A673 (cell line): Measurements from ENCODE around the gene MEGF8. TPM values are rescaled to one million over a fixed set of nuclear protein-coding genes. Genes with fewer than 3 reads are reported as not detected.

Source experiments
- BruUV-seq: library from RNA; stranded (reverse); fragments of 400-500 nt; replicated peaks from 2 replicates; lab custom pipeline; 2021; lab: Mats Ljungman, UMichigan
- CTCF ChIA-PET: fragments of 300-600 bp; sonication (Branson Sonifier 250); formaldehyde crosslinking; loops from one replicate; lab custom pipeline; 2022; ENCODE audit warnings: antibody characterized with exemption; lab: Charles Lee
- POLR2A ChIA-PET: fragments of 300-600 bp; sonication (Branson Sonifier 250); formaldehyde crosslinking; loops from one replicate; lab custom pipeline; 2022; ENCODE audit warnings: antibody characterized with exemption; ENCODE audit not compliant: low non-redundant PET; lab: Charles Lee
- DNase-seq: peaks from one replicate; pipeline ENCODE4 v3.0.0-alpha.2; 2015; ENCODE audit warnings: low spot score
- H3K27ac ChIP-seq: fragments of 200-600 bp; sonication (generic); 2 replicates; pipeline ENCODE4 v1.5.1; 2016; ENCODE audit warnings: mixed run types, low read depth, mild to moderate bottlenecking, mixed read lengths, antibody characterized with exemption, low read length; ENCODE audit not compliant: poor library complexity, severe bottlenecking
- H3K27me3 ChIP-seq: fragments of 200-600 bp; sonication (generic); replicated peaks from 2 replicates; pipeline ENCODE4 v1.6.1; 2017; ENCODE audit warnings: mixed run types, low read depth, mild to moderate bottlenecking, mixed read lengths, antibody characterized with exemption, low read length; ENCODE audit not compliant: insufficient read depth, poor library complexity
- H3K36me3 ChIP-seq: fragments of 200-600 bp; sonication (generic); 2 replicates; pipeline ENCODE4 v1.6.1; 2016; ENCODE audit warnings: mixed run types, mild to moderate bottlenecking, mixed read lengths, antibody characterized with exemption, low read length; ENCODE audit not compliant: insufficient read depth, poor library complexity, severe bottlenecking
- H3K4me1 ChIP-seq: fragments of 200-600 bp; sonication (generic); 2 replicates; pipeline ENCODE4 v1.6.1; 2017; ENCODE audit warnings: mixed run types, mild to moderate bottlenecking, mixed read lengths, antibody characterized with exemption, low read length; ENCODE audit not compliant: insufficient read depth, poor library complexity, severe bottlenecking
- H3K4me3 ChIP-seq: fragments of 200-600 bp; sonication (generic); 2 replicates; pipeline ENCODE4 v1.5.1; 2016; ENCODE audit warnings: low read depth, mixed run types, mild to moderate bottlenecking, mixed read lengths, low read length; ENCODE audit not compliant: poor library complexity, severe bottlenecking
- H3K9me3 ChIP-seq: fragments of 200-600 bp; sonication (generic); 2 replicates; pipeline ENCODE4 v1.6.1; 2016; ENCODE audit warnings: mixed run types, low read depth, mild to moderate bottlenecking, mixed read lengths, antibody characterized with exemption, low read length; ENCODE audit not compliant: poor library complexity, severe bottlenecking
- CTCF ChIP-seq: fragments of 300-800, 200-600 bp; sonication (generic); conservative IDR thresholded peaks from 2 replicates; pipeline ENCODE4 v1.5.1; 2017; ENCODE audit warnings: low read depth, mild to moderate bottlenecking, antibody characterized with exemption, low read length, moderate library complexity, mixed read lengths
- EZH2 ChIP-seq: fragments of 200-600 bp; sonication (generic); IDR thresholded peaks from 2 replicates; pipeline ENCODE4 v1.6.1; 2017; ENCODE audit warnings: borderline replicate concordance, low read depth, mild to moderate bottlenecking, mixed read lengths, antibody characterized with exemption, low read length; ENCODE audit not compliant: poor library complexity, severe bottlenecking
- intact Hi-C: fragments of 100-400 bp; cut with micrococcal nuclease; formaldehyde crosslinking; loops from one replicate; pipeline ENCODE4 v1.10.0; 2022; ENCODE audit not compliant: unreplicated experiment
- total RNA-seq: library from RNA; stranded (reverse); gene quantifications from 2 replicates; pipeline ENCODE4 v1.2.3, GENCODE V29; 2021

The MEGF8 gene
- total RNA-seq, 1 experiment from 2014 or later: 28.5 TPM

GRCh38 chr19:42420055-42420544 lies 94.7 kb downstream of the MEGF8 start:
- TF ChIP-seq CTCF (peak; percentile 52), EZH2 (no peak)
- ChIA-PET CTCF (interaction anchor here (0.6 kb wide), 1 partner anchor 36 kb away, joined by 4 read pairs; no protein-coding TSS in a partner anchor), POLR2A (no interaction called here)
- DNase-seq: peak; percentile 23
- Histone ChIP-seq H3K4me3 (no peak overlapping the region), H3K9me3 (no peaks in the 10 kb centered on the region), H3K36me3 (no peaks in the 10 kb centered on the region), H3K4me1 (peaks cover 17% of the 10 kb centered on the region), H3K27me3 (no peaks in the 10 kb centered on the region), H3K27ac (no peak overlapping the region)
- BruUV-seq: no TSS peak
- intact Hi-C loops: no loop called here

GRCh38 chr19:42421101-42421500 lies 95.7 kb downstream of the MEGF8 start:
- no peak for DNase-seq
- Histone ChIP-seq H3K27me3 (no peaks in the 10 kb centered on the region), H3K4me3 (no peak overlapping the region), H3K36me3 (no peaks in the 10 kb centered on the region), H3K4me1 (peaks cover 17% of the 10 kb centered on the region), H3K27ac (no peak overlapping the region), H3K9me3 (no peaks in the 10 kb centered on the region)
- TF ChIP-seq CTCF (no peak), EZH2 (no peak)
- intact Hi-C loops: no loop called here
- no TSS peak for BruUV-seq
- POLR2A ChIA-PET: no interaction called here
- CTCF ChIA-PET: no interaction called here

- H3K36me3 ChIP-seq: no peaks in the 10 kb centered on the region
- no peak overlapping the region for H3K4me3 ChIP-seq
- ChIA-PET CTCF (no interaction called here), POLR2A (no interaction called here)
- H3K4me1 ChIP-seq: peaks cover 17% of the 10 kb centered on the region
- no peak for DNase-seq
- no peaks in the 10 kb centered on the region for H3K27me3 ChIP-seq
- no peaks in the 10 kb centered on the region for H3K9me3 ChIP-seq
- intact Hi-C loops: no loop called here
- TF ChIP-seq EZH2: no peak
- no peak for TF ChIP-seq CTCF
- no peak overlapping the region for H3K27ac ChIP-seq
- no TSS peak for BruUV-seq
These were observed 96.2 kb downstream of the MEGF8 start for GRCh38 chr19:42421591-42422031.
